ENCODE measurements around the gene MCMBP. TPM values are rescaled to one million over a fixed set of nuclear protein-coding genes. Genes with fewer than 3 reads are reported as not detected.

MCMBP gene
- total and polyA plus RNA-seq, 2 donors (not counting 1 experiment from before 2014, with no cell fraction given), result 40.6 to 63.4 TPM

DNA sequence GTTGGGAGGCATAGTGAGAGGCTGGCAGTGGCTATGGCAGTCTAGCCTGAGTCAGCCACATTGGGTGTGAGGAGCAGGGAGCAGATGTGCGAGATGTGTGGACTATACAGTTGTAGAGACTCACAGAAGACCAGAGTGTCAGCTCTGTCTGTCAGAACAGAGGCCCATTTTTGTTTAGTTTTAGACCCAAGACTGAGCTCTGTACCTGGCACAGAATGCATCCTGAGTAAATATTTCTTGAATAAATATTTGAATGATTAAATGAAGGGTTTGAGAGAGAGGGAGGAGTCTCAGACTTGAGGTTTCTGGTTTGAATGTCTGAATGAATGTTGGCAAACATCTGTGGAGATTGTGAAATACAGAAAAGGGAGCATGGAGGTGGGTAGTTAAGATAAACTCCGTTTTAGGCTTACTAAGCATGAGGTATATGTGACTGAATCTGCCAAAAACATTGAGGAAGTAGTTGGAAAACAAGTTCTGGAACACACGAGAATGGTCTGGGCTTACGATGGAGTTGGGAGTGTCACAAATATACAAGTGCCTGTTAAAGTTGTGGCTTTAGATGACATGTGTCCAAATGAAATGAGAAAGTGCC, 23.5 kb upstream of the MCMBP start:
- no peaks in the 10 kb centered on the region for H3K27me3 ChIP-seq (ENCODE audit: control insufficient read depth, insufficient read depth, low read length)
- peaks cover 6% of the 10 kb centered on the region for H4K20me1 ChIP-seq (ENCODE audit: control insufficient read depth, extremely low read depth, insufficient read depth, low read length)
- no peak for TF ChIP-seq EZH2 (IDR thresholded peaks at IDR 0.05; ENCODE audit: low read length, missing control alignments)
- TF ChIP-seq, protein P1, sequence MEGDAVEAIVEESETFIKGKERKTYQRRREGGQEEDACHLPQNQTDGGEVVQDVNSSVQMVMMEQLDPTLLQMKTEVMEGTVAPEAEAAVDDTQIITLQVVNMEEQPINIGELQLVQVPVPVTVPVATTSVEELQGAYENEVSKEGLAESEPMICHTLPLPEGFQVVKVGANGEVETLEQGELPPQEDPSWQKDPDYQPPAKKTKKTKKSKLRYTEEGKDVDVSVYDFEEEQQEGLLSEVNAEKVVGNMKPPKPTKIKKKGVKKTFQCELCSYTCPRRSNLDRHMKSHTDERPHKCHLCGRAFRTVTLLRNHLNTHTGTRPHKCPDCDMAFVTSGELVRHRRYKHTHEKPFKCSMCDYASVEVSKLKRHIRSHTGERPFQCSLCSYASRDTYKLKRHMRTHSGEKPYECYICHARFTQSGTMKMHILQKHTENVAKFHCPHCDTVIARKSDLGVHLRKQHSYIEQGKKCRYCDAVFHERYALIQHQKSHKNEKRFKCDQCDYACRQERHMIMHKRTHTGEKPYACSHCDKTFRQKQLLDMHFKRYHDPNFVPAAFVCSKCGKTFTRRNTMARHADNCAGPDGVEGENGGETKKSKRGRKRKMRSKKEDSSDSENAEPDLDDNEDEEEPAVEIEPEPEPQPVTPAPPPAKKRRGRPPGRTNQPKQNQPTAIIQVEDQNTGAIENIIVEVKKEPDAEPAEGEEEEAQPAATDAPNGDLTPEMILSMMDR (conservative IDR thresholded peaks at IDR 0.05 in 1 of 2, IDR thresholded peaks at IDR 0.05 in 1 of 2; ENCODE audit: low read depth in 1 of 2, low read length in 2 of 2), result no peak
- peak overlapping the region; percentile 40 for H3K27ac ChIP-seq (ENCODE audit: insufficient read depth, low read length)
- peaks cover 21% of the 10 kb centered on the region for H3K4me1 ChIP-seq (ENCODE audit: control insufficient read depth, extremely low read depth, insufficient read depth, low read length)
- no peak overlapping the region for H3K9ac ChIP-seq (ENCODE audit: insufficient read depth, low read length)
- no peak overlapping the region for H2AFZ ChIP-seq (ENCODE audit: low read length)
- H3K4me3 ChIP-seq (replicated peaks in 1 of 4; ENCODE audit: control extremely low read depth in 1 of 4, insufficient read depth in 1 of 4, low read depth in 3 of 4, low read length in 4 of 4), result peak overlapping the region; percentile 16 to 37 (median 22)
- H3K36me3 ChIP-seq (ENCODE audit: control insufficient read depth, insufficient read depth, low read length), result peaks cover 4% of the 10 kb centered on the region
- H3K4me2 ChIP-seq (ENCODE audit: extremely low read depth, insufficient read depth, low read length), result peak overlapping the region; percentile 11
- H3K9me3 ChIP-seq (ENCODE audit: control insufficient read depth, insufficient read depth, low read depth, low read length), result no peaks in the 10 kb centered on the region
- DNase-seq (ENCODE audit: low read depth in 2 of 2), result peak; percentile 87 to 88
- peaks cover 69% of the 10 kb centered on the region for H3K79me2 ChIP-seq (ENCODE audit: control insufficient read depth, insufficient read depth, low read length)

DNA sequence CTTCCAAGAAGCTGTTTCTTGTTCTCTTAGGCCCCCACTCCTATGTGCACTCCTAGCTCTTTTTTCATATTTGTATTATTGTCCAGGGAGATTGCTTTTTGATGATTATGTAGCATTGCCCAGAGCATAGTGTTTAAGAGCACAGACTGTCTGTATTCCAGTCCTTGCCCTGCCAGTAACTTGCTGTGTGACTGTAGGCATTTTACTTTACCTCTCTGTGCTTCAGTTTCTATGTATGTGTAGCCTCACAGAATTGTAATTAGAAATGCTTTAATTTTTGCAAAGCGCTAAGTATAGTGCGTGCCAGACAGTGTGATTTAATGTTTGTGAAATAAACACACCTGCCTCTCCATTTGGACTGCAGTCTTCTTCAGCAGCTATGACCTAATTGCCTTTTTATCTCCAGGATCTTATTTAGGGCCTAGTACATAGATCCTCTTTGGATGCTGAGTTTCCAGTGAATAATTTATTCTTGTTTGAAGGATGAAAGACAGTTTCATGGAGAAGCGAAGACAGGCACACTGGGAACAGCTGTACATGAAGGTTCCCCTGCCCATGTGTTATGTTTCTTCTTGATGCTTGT, 21.3 kb upstream of the MCMBP start:
- Histone ChIP-seq H3K4me1 (ENCODE audit: control insufficient read depth, extremely low read depth, insufficient read depth, low read length) (peaks cover 21% of the 10 kb centered on the region), H3K27ac (ENCODE audit: insufficient read depth, low read length) (no peak overlapping the region), H3K4me3 (replicated peaks in 1 of 4; ENCODE audit: control extremely low read depth in 1 of 4, insufficient read depth in 1 of 4, low read depth in 3 of 4, low read length in 4 of 4) (peak overlapping the region; percentile 34 to 99 (median 70)), H3K27me3 (ENCODE audit: control insufficient read depth, insufficient read depth, low read length) (no peaks in the 10 kb centered on the region), H3K9me3 (ENCODE audit: control insufficient read depth, insufficient read depth, low read depth, low read length) (no peaks in the 10 kb centered on the region), H2AFZ (ENCODE audit: low read length) (no peak overlapping the region), H3K9ac (ENCODE audit: insufficient read depth, low read length) (no peak overlapping the region), H4K20me1 (ENCODE audit: control insufficient read depth, extremely low read depth, insufficient read depth, low read length) (peaks cover 6% of the 10 kb centered on the region), H3K79me2 (ENCODE audit: control insufficient read depth, insufficient read depth, low read length) (peaks cover 51% of the 10 kb centered on the region), H3K4me2 (ENCODE audit: extremely low read depth, insufficient read depth, low read length) (peak overlapping the region; percentile 69), H3K36me3 (ENCODE audit: control insufficient read depth, insufficient read depth, low read length) (peaks cover 4% of the 10 kb centered on the region)
- TF ChIP-seq, protein P1 (conservative IDR thresholded peaks at IDR 0.05 in 1 of 2, IDR thresholded peaks at IDR 0.05 in 1 of 2; ENCODE audit: low read depth in 1 of 2, low read length in 2 of 2), result no peak
- TF ChIP-seq EZH2 (IDR thresholded peaks at IDR 0.05; ENCODE audit: low read length, missing control alignments), result no peak
- DNase-seq (ENCODE audit: low read depth in 2 of 2), result no peak

DNA sequence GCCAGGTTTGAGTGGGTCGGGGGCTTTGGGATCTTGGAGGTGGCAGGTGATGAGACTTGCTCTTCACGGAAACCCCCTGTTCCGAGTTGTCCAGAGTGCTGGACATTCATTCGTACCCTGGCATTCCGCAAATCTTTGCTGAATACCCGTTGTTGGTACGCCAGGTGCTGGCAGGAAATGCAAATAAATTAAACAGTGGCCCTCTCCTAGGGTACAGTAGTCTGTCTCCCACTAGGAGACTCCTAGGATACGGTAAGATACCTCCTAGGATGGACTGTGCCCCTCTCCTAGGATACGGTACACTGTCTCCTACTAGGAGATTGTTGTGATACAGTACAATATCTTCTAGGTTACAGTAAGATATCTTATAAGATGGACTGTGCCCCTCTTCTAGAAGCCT, 20.4 kb upstream of the MCMBP start:
- peak overlapping the region; percentile 90 for H3K9ac ChIP-seq (ENCODE audit: insufficient read depth, low read length)
- peaks cover 6% of the 10 kb centered on the region for H4K20me1 ChIP-seq (ENCODE audit: control insufficient read depth, extremely low read depth, insufficient read depth, low read length)
- peaks cover 42% of the 10 kb centered on the region for H3K79me2 ChIP-seq (ENCODE audit: control insufficient read depth, insufficient read depth, low read length)
- peak overlapping the region; percentile 74 to 99 (median 97) for H3K4me3 ChIP-seq (replicated peaks in 1 of 4; ENCODE audit: control extremely low read depth in 1 of 4, insufficient read depth in 1 of 4, low read depth in 3 of 4, low read length in 4 of 4)
- TF ChIP-seq EZH2 (IDR thresholded peaks at IDR 0.05; ENCODE audit: low read length, missing control alignments), result no peak
- TF ChIP-seq, protein P1 (conservative IDR thresholded peaks at IDR 0.05 in 1 of 2, IDR thresholded peaks at IDR 0.05 in 1 of 2; ENCODE audit: low read depth in 1 of 2, low read length in 2 of 2), result no peak
- peaks cover 1% of the 10 kb centered on the region for H3K36me3 ChIP-seq (ENCODE audit: control insufficient read depth, insufficient read depth, low read length)
- H3K27me3 ChIP-seq (ENCODE audit: control insufficient read depth, insufficient read depth, low read length), result no peaks in the 10 kb centered on the region
- peak overlapping the region; percentile 93 for H3K4me2 ChIP-seq (ENCODE audit: extremely low read depth, insufficient read depth, low read length)
- H3K9me3 ChIP-seq (ENCODE audit: control insufficient read depth, insufficient read depth, low read depth, low read length), result no peaks in the 10 kb centered on the region
- H3K27ac ChIP-seq (ENCODE audit: insufficient read depth, low read length), result peak overlapping the region; percentile 94
- H2AFZ ChIP-seq (ENCODE audit: low read length), result peak overlapping the region; percentile 91
- peaks cover 21% of the 10 kb centered on the region for H3K4me1 ChIP-seq (ENCODE audit: control insufficient read depth, extremely low read depth, insufficient read depth, low read length)
- DNase-seq (ENCODE audit: low read depth in 2 of 2), result no peak

All from fibroblast of lung (primary cell).